Measurements from ENCODE around the gene MXRA8. TPM values are rescaled to one million over a fixed set of nuclear protein-coding genes. Genes with fewer than 3 reads are reported as not detected.

The MXRA8 gene
- total and polyA plus RNA-seq, 9 of the 15 experiments (the other 6 are each of a cell fraction or from before 2014, with no cell fraction given): 0.66 to 11.3 (median 6.3) TPM

- TF ChIP-seq MGA (IDR thresholded peaks at IDR 0.05): peak; percentile 64
- TF ChIP-seq HLTF (IDR thresholded peaks at IDR 0.05): no peak
- TF ChIP-seq, protein P1, sequence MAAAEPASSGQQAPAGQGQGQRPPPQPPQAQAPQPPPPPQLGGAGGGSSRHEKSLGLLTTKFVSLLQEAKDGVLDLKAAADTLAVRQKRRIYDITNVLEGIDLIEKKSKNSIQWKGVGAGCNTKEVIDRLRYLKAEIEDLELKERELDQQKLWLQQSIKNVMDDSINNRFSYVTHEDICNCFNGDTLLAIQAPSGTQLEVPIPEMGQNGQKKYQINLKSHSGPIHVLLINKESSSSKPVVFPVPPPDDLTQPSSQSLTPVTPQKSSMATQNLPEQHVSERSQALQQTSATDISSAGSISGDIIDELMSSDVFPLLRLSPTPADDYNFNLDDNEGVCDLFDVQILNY (CRISPR knock-in tag; IDR thresholded peaks at IDR 0.05): no peak
- peak; percentile 55 for TF ChIP-seq ARHGAP35 (IDR thresholded peaks at IDR 0.05; ENCODE audit: partially characterized antibody)
- TF ChIP-seq, protein P2, sequence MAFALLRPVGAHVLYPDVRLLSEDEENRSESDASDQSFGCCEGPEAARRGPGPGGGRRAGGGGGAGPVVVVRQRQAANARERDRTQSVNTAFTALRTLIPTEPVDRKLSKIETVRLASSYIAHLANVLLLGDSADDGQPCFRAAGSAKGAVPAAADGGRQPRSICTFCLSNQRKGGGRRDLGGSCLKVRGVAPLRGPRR (CRISPR knock-in tag; IDR thresholded peaks at IDR 0.05): 0 out of 2 replicates have a peak, but pooled peaks have one; percentile 77
- no peak for TF ChIP-seq ETV1 (tag; conservative IDR thresholded peaks at IDR 0.05; ENCODE audit: low read depth)
- 0 out of 2 replicates have a peak, but pooled peaks have one; percentile 25 for TF ChIP-seq RB1 (IDR thresholded peaks at IDR 0.05; ENCODE audit: low read depth)
- TF ChIP-seq TARDBP (IDR thresholded peaks at IDR 0.05): 0 out of 2 replicates have a peak, but pooled peaks have one; percentile 2
- TF ChIP-seq ZNF717 (CRISPR knock-in tag; IDR thresholded peaks at IDR 0.05): 0 out of 2 replicates have a peak, but pooled peaks have one; percentile 68
- 0 out of 2 replicates have a peak, but pooled peaks have one; percentile 48 for TF ChIP-seq HDGF (IDR thresholded peaks at IDR 0.05)
- TF ChIP-seq, protein P3, sequence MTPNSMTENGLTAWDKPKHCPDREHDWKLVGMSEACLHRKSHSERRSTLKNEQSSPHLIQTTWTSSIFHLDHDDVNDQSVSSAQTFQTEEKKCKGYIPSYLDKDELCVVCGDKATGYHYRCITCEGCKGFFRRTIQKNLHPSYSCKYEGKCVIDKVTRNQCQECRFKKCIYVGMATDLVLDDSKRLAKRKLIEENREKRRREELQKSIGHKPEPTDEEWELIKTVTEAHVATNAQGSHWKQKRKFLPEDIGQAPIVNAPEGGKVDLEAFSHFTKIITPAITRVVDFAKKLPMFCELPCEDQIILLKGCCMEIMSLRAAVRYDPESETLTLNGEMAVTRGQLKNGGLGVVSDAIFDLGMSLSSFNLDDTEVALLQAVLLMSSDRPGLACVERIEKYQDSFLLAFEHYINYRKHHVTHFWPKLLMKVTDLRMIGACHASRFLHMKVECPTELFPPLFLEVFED (CRISPR knock-in tag; conservative IDR thresholded peaks at IDR 0.05): peak; percentile 12; the same call in 1 of the 2 replicates
- TF ChIP-seq ZNF232 (CRISPR knock-in tag; IDR thresholded peaks at IDR 0.05): 0 out of 2 replicates have a peak, but pooled peaks have one; percentile 8
- TF ChIP-seq CHD2 (IDR thresholded peaks at IDR 0.05; ENCODE audit: low read depth, low read length): peak; percentile 2; the same call in 1 of the 2 replicates
- no peak for TF ChIP-seq SAFB (IDR thresholded peaks at IDR 0.05; ENCODE audit: borderline replicate concordance, low read depth, low read length)
Observed at GRCh38 chr1:1399872-1400575, 41.7 kb upstream of the MXRA8 start (continued).
